ENCODE results near the gene PFKL.
A peak's percentile ranks its signal among the peaks of the same experiment; 100 is the strongest.

DNA sequence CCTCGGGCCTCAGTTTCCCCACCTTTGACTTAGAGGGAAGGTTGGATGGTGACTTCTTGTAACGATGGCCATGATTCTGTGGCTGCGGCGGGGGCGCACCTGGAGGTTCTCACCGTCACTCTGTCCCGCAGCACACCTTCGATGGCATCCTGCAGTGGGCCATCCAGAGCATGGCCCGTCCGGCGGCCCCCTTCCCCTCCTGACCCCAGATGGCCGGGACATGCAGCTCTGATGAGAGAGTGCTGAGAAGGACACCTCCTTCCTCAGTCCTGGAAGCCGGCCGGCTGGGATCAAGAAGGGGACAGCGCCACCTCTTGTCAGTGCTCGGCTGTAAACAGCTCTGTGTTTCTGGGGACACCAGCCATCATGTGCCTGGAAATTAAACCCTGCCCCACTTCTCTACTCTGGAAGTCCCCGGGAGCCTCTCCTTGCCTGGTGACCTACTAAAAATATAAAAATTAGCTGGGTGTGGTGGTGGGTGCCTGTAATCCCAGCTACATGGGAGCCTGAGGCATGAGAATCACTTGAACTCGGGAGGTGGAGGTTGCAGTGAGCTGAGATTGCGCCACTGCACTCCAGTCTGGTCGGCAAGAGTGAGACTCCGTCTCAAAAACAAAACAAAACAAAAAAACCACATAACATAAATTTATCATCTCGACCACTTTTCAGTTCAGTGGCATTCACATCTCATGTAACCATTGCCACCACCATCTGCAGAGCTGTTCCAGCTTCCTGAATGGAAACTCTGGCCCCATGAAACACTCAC lies 2.1 kb upstream of the PFKL start:
- TF ChIP-seq, protein P1, sequence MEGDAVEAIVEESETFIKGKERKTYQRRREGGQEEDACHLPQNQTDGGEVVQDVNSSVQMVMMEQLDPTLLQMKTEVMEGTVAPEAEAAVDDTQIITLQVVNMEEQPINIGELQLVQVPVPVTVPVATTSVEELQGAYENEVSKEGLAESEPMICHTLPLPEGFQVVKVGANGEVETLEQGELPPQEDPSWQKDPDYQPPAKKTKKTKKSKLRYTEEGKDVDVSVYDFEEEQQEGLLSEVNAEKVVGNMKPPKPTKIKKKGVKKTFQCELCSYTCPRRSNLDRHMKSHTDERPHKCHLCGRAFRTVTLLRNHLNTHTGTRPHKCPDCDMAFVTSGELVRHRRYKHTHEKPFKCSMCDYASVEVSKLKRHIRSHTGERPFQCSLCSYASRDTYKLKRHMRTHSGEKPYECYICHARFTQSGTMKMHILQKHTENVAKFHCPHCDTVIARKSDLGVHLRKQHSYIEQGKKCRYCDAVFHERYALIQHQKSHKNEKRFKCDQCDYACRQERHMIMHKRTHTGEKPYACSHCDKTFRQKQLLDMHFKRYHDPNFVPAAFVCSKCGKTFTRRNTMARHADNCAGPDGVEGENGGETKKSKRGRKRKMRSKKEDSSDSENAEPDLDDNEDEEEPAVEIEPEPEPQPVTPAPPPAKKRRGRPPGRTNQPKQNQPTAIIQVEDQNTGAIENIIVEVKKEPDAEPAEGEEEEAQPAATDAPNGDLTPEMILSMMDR (IDR thresholded peaks at IDR 0.05; ENCODE audit: low read depth, low read length): peak; percentile 87
- no peak for TF ChIP-seq POLR2A (IDR thresholded peaks at IDR 0.05; ENCODE audit: extremely low read depth, insufficient read length)

All from NB4 (cell line).